Gastroesophageal sphincter (tissue), 3 donors: ENCODE measurements around the gene TTC23.

Experiments
- CTCF ChIP-seq, 4 experiments: fragments of 200-600 bp in 2 of 4; fragments of 450-650 bp in 2 of 4; sonication (generic) in 1 of 4; IDR thresholded peaks; one replicate each; pipeline ENCODE4 v1.5.1; 2017 to 2019; ENCODE audit warnings: antibody characterized with exemption in 4 of 4, mild to moderate bottlenecking in 2 of 4, moderate library complexity in 2 of 4
- POLR2A ChIP-seq, 2 donors: fragments of 450-650 bp; IDR thresholded peaks; one replicate each; pipeline ENCODE4 v1.6.1; 2017; ENCODE audit warnings: antibody characterized with exemption in 2 of 2, mild to moderate bottlenecking in 2 of 2, moderate library complexity in 1 of 2

DNA sequence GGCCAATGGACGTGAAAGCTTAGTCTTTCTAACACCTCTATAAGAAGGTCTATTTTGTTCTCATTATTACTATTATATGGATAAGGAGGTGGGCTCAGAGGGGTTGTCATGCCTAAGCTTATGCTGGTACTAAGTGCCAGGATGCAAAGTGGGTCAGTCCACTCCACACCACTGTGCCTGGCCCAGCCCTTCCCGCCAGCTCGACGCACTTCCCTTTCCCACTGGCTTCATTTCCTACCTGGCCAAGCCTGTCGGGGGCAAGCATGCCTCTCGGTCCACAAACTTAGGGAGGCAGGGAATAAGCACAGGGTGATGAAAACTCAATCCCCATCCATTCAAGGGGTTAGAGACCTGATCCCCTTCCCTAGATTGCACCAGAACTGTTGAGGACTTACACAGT is 150.4 kb downstream of the TTC23 start:
- TF ChIP-seq POLR2A (IDR thresholded peaks at IDR 0.05) = no peak
- TF ChIP-seq CTCF (IDR thresholded peaks at IDR 0.05) = no peak
